ENCODE measurements around the gene TMEM147.

TMEM147 gene

GRCh38 chr19:35545001-35545854 lies at the start of gene TMEM147:
Gene TMEM147, plus strand, starts transcription at chr19:35545626. Its CDS starts 114 bp downstream, at chr19:35545740.
- peak; percentile 87 for DNase-seq

GRCh38 chr19:35497406-35497805 lies 48.0 kb upstream of the TMEM147 start:
- no peak for DNase-seq

GRCh38 chr19:35498220-35498619 lies 47.2 kb upstream of the TMEM147 start:
- DNase-seq = no peak

- DNase-seq = no peak
These were observed 46.4 kb upstream of the TMEM147 start for GRCh38 chr19:35498984-35499527.

- no peak for DNase-seq
These were observed 44.8 kb upstream of the TMEM147 start for GRCh38 chr19:35500611-35501010.

- no peak for DNase-seq
These were observed 43.7 kb upstream of the TMEM147 start for GRCh38 chr19:35501684-35502083.

GRCh38 chr19:35502751-35503150 lies 42.7 kb upstream of the TMEM147 start:
- no peak for DNase-seq

GRCh38 chr19:35506011-35506410 lies 39.4 kb upstream of the TMEM147 start:
- DNase-seq = no peak

GRCh38 chr19:35507561-35507960 lies 37.9 kb upstream of the TMEM147 start:
- DNase-seq = no peak

- DNase-seq = no peak
These were observed 37.3 kb upstream of the TMEM147 start for GRCh38 chr19:35508129-35508528.

- DNase-seq = peak; percentile 50
These were observed 36.3 kb upstream of the TMEM147 start for GRCh38 chr19:35509018-35509652.

GRCh38 chr19:35509861-35510625 lies 35.4 kb upstream of the TMEM147 start:
- DNase-seq = peak; percentile 78

GRCh38 chr19:35510626-35510964 lies 34.8 kb upstream of the TMEM147 start:
- DNase-seq = no peak

- DNase-seq = no peak
These were observed 34.1 kb upstream of the TMEM147 start for GRCh38 chr19:35511337-35511736.

GRCh38 chr19:35512831-35513627 lies 32.4 kb upstream of the TMEM147 start:
- no peak for DNase-seq

- no peak for DNase-seq
These were observed 31.7 kb upstream of the TMEM147 start, which contains the start of gene DMKN for GRCh38 chr19:35513628-35514281. Gene DMKN, minus strand, starts transcription at chr19:35513649. Its CDS starts 174 bp downstream, at chr19:35513475.

- no peak for DNase-seq
These were observed 31.1 kb upstream of the TMEM147 start for GRCh38 chr19:35514282-35514809.

- no peak for DNase-seq
These were observed 29.1 kb upstream of the TMEM147 start for GRCh38 chr19:35516310-35516709.

- no peak for DNase-seq
These were observed 28.1 kb upstream of the TMEM147 start for GRCh38 chr19:35517342-35517741.

GRCh38 chr19:35518313-35518712 lies 27.1 kb upstream of the TMEM147 start:
- no peak for DNase-seq

GRCh38 chr19:35519291-35519690 lies 26.1 kb upstream of the TMEM147 start:
- DNase-seq = no peak
